Body of pancreas (tissue), 4 donors: ENCODE measurements around the gene TENM3.

Experiments used
- CTCF ChIP-seq, 7 experiments: fragments of 450-650 bp in 4 of 7; fragments of 200-600 bp in 3 of 7; sonication (generic) in 3 of 7; IDR thresholded peaks; one replicate each; pipeline ENCODE4 v1.5.1; 2016 to 2019; ENCODE audit warnings: antibody characterized with exemption in 7 of 7
- POLR2A ChIP-seq, 3 donors: fragments of 450-650 bp; IDR thresholded peaks; one replicate each; pipeline ENCODE4 v1.6.1; 2016; ENCODE audit warnings: antibody characterized with exemption in 3 of 3, mild to moderate bottlenecking in 2 of 3

DNA sequence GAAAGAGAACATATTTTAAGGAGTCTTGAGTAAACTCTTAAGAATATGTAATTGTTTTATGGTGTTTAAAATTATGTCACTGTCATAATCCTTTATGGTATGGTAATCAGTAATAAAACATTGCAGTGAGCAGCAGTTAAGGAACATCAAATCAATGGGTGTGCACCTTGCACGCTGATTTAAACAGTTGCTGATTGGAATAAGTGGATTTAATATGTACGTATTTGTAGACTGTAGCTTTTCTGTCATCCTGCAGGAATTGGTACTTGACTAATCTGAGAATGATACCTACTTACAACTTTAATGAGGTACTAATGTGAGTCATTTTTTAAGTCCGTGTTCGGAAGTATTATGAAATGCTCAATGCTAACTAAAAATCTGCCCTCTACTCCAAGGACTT lies 461.7 kb downstream of the TENM3 start:
- no peak for TF ChIP-seq CTCF (IDR thresholded peaks at IDR 0.05)
- TF ChIP-seq POLR2A (IDR thresholded peaks at IDR 0.05) = no peak
